GM23248 (cell line): ENCODE data around the gene CASTOR1.

Experiments used
- EZH2 ChIP-seq: fragments of 200-600 bp; sonication (generic); IDR thresholded peaks from 2 replicates; pipeline ENCODE4 v1.6.1; 2018; ENCODE audit warnings: antibody characterized with exemption, mild to moderate bottlenecking; ENCODE audit not compliant: insufficient read depth, poor library complexity, severe bottlenecking
- EZH2phosphoT487 ChIP-seq: fragments of 200-600 bp; sonication (generic); IDR thresholded peaks from 2 replicates; pipeline ENCODE4 v1.6.1; 2018; ENCODE audit warnings: antibody characterized with exemption, moderate library complexity, mild to moderate bottlenecking, low read depth; ENCODE audit not compliant: insufficient read depth

GRCh38 chr22:30244066-30244465 is 45.2 kb downstream of the CASTOR1 start:
- TF ChIP-seq EZH2 (no peak), EZH2phosphoT487 (no peak)
